NB4 (cell line): ENCODE measurements around the gene RGPD3.
A peak's percentile ranks its signal among the peaks of the same experiment; 100 is the strongest.
"Not testable (repeated sequence)": the region's sequence is repeated elsewhere in the genome, so short reads cannot be mapped to it uniquely, and the experiment has no call there.

Experiments used
- CTCF ChIP-seq: IDR thresholded peaks from one replicate; pipeline ENCODE4 v1.5.1; 2012; ENCODE audit warnings: low read depth, low read length
- MAX ChIP-seq: IDR thresholded peaks from 2 replicates; pipeline ENCODE4 v1.6.1; 2011; ENCODE audit warnings: low read depth, low read length
- MYC ChIP-seq: IDR thresholded peaks from 2 replicates; pipeline ENCODE4 v1.6.1; 2011; ENCODE audit warnings: low read depth, low read length
- POLR2A ChIP-seq: IDR thresholded peaks from 2 replicates; pipeline ENCODE4 v1.6.1; 2011; ENCODE audit warnings: mild to moderate bottlenecking; ENCODE audit not compliant: insufficient read length; ENCODE audit errors: extremely low read depth

- not testable (repeated sequence) for TF ChIP-seq CTCF, POLR2A, MYC
- TF ChIP-seq MAX: peak; percentile 27; the same call in 1 of the 2 replicates
Observed at GRCh38 chr2:106511476-106511901, 43.3 kb upstream of the RGPD3 start.
